K562 treated with DMSO at 1 percent for 48 hours (cell line): ENCODE results near the gene TICAM1. TPM values are rescaled to one million over a fixed set of nuclear protein-coding genes. Genes with fewer than 3 reads are reported as not detected.

Experiments used
- total RNA-seq: library from RNA; unstranded; fragments of 300-600 nt; gene quantifications from 2 replicates; pipeline ENCODE4 v1.2.3, GENCODE V29; 2022; ENCODE audit warnings: low replicate concordance; ENCODE audit errors: extremely low read depth

Gene TICAM1
- not detected in 2 replicates for total RNA-seq

GRCh38 chr19:4831304-4831978, at the start of gene TICAM1:
Gene TICAM1 (minus strand): TSS chr19:4831712. CDS start chr19:4818377, 13,335 bp downstream.

GRCh38 chr19:4867534-4868285, 36.2 kb upstream of the TICAM1 start, which contains the start of gene PLIN3:
Gene PLIN3 (minus strand): TSS chr19:4867667. CDS start chr19:4861394, 6,273 bp downstream.

GRCh38 chr19:4791183-4792018, 40.1 kb downstream of the TICAM1 start, which contains the start of gene FEM1A:
Gene FEM1A (plus strand): TSS chr19:4791734. CDS start chr19:4791855, 121 bp downstream.

Other genes with a start within 250 kb of the TICAM1 start
- not detected in 2 replicates for gene TNFAIP8L1, start 192.2 kb downstream of the TICAM1 start, total RNA-seq
- 497 TPM in 1 of 2 replicates, not detected in the other for gene MYDGF, start 161.4 kb downstream of the TICAM1 start, total RNA-seq
- gene DPP9, start 107.9 kb downstream of the TICAM1 start, total RNA-seq: not detected in 2 replicates
- gene FEM1A, start 40.0 kb downstream of the TICAM1 start, total RNA-seq: not detected in 2 replicates
- gene PLIN3, start 36.0 kb upstream of the TICAM1 start, total RNA-seq: not detected in 2 replicates
- gene ARRDC5, start 71.2 kb upstream of the TICAM1 start, total RNA-seq: not detected in 2 replicates
- not detected in 2 replicates for gene UHRF1, start 77.8 kb upstream of the TICAM1 start, total RNA-seq
- gene KDM4B, start 137.4 kb upstream of the TICAM1 start, total RNA-seq: not detected in 2 replicates